GM12892 (cell line): ENCODE measurements around the gene TBX15.

Source experiments
- POLR2A ChIP-seq: IDR thresholded peaks from 2 replicates; pipeline ENCODE4 v1.6.1; 2011; ENCODE audit warnings: low read depth, low read length, control low read depth
- POLR2AphosphoS5 ChIP-seq: IDR thresholded peaks from 2 replicates; pipeline ENCODE4 v1.6.1; 2011; ENCODE audit warnings: low read depth, low read length, control low read depth

- TF ChIP-seq POLR2A (no peak), POLR2AphosphoS5 (no peak)
These were observed 54.9 kb downstream of the TBX15 start for GRCh38 chr1:118933051-118933781.
